ENCODE results near the gene CDH8.

Gene CDH8

GRCh38 chr16:62067182-62067581 is 30.9 kb upstream of the CDH8 start:
- DNase-seq, result no peak
- Histone ChIP-seq H3K9ac (ENCODE audit: low read length) (no peak overlapping the region), H3K9me3 (replicated peaks; ENCODE audit: insufficient read depth, low read length) (no peaks in the 10 kb centered on the region), H3K27me3 (replicated peaks; ENCODE audit: insufficient read depth, low read length) (no peaks in the 10 kb centered on the region), H3K9me2 (replicated peaks; ENCODE audit: insufficient read depth, low read length) (no peaks in the 10 kb centered on the region), H3K4me3 (ENCODE audit: low read length) (no peak overlapping the region), H3F3A (ENCODE audit: insufficient read depth, low read length) (no peaks in the 10 kb centered on the region), H3K4me2 (ENCODE audit: low read depth, low read length) (no peak overlapping the region), H3K79me2 (ENCODE audit: low read length) (no peaks in the 10 kb centered on the region), H3K4me1 (ENCODE audit: low read length) (no peaks in the 10 kb centered on the region), H2AFZ (ENCODE audit: low read length) (no peak overlapping the region), H3K36me3 (replicated peaks; ENCODE audit: insufficient read depth, low read length) (no peaks in the 10 kb centered on the region), H4K20me1 (ENCODE audit: insufficient read depth, low read length) (no peaks in the 10 kb centered on the region), H3K27ac (ENCODE audit: low read length) (no peak overlapping the region)
- TF ChIP-seq CTCF (IDR thresholded peaks at IDR 0.05; ENCODE audit: low read length) (no peak), EZH2phosphoT487 (IDR thresholded peaks at IDR 0.05; ENCODE audit: low read length) (no peak), EZH2 (optimal IDR thresholded peaks at IDR 0.05; ENCODE audit: low read depth, low read length) (no peak)

DNA sequence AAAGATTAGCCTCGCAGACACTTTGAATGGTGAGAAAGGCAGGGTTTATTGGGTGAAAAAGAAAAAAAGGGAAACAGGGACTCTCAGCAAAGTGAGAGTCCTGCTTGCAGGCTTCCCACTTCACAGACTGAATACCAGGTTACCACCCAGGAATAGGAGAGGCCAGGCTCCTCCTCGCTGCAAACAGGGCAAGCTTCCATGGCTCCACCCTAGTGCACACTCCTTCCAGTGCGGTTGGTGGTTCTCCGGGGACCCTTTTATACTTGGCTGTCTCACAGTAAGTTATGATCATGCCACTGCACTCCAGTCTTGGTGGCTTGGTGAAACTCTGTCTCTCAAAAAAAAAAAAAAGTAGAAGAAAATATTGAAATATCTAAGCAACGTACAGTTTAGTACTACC is 30.5 kb upstream of the CDH8 start:
- no peaks in the 10 kb centered on the region for H3K9me2 ChIP-seq (replicated peaks; ENCODE audit: insufficient read depth, low read length)
- no peak overlapping the region for H2AFZ ChIP-seq (ENCODE audit: low read length)
- no peaks in the 10 kb centered on the region for H3K4me1 ChIP-seq (ENCODE audit: low read length)
- H3F3A ChIP-seq (ENCODE audit: insufficient read depth, low read length), result no peaks in the 10 kb centered on the region
- no peaks in the 10 kb centered on the region for H3K36me3 ChIP-seq (replicated peaks; ENCODE audit: insufficient read depth, low read length)
- H3K9me3 ChIP-seq (replicated peaks; ENCODE audit: insufficient read depth, low read length), result no peaks in the 10 kb centered on the region
- H3K9ac ChIP-seq (ENCODE audit: low read length), result no peak overlapping the region
- TF ChIP-seq EZH2phosphoT487 (IDR thresholded peaks at IDR 0.05; ENCODE audit: low read length), result no peak
- no peak for TF ChIP-seq CTCF (IDR thresholded peaks at IDR 0.05; ENCODE audit: low read length)
- TF ChIP-seq EZH2 (optimal IDR thresholded peaks at IDR 0.05; ENCODE audit: low read depth, low read length), result no peak
- no peak overlapping the region for H3K4me3 ChIP-seq (ENCODE audit: low read length)
- DNase-seq, result no peak
- H3K79me2 ChIP-seq (ENCODE audit: low read length), result no peaks in the 10 kb centered on the region
- H3K4me2 ChIP-seq (ENCODE audit: low read depth, low read length), result no peak overlapping the region
- no peaks in the 10 kb centered on the region for H4K20me1 ChIP-seq (ENCODE audit: insufficient read depth, low read length)
- H3K27me3 ChIP-seq (replicated peaks; ENCODE audit: insufficient read depth, low read length), result no peaks in the 10 kb centered on the region
- no peak overlapping the region for H3K27ac ChIP-seq (ENCODE audit: low read length)

DNA sequence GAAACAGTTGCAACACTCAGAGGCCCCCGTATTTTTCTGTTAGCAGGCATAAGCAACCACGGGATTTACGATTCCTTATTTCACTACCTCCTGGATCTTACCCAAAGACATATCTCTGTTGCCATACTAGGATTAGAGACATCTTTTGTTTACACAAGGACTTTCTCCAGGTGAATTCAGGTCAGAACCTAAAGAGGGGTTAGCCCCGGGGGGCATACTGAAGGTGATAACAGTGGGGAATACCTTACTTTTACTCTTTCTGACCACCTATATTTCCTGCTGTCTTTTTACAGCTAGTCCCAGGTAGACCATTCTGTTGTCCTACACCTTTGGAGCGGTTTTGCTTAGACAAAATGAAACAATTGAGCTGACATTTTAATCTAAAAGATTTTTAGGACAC is 27.9 kb upstream of the CDH8 start:
- H3K9ac ChIP-seq (ENCODE audit: low read length), result no peak overlapping the region
- H3K4me1 ChIP-seq (ENCODE audit: low read length), result no peaks in the 10 kb centered on the region
- H3K27ac ChIP-seq (ENCODE audit: low read length), result no peak overlapping the region
- no peaks in the 10 kb centered on the region for H4K20me1 ChIP-seq (ENCODE audit: insufficient read depth, low read length)
- no peak overlapping the region for H2AFZ ChIP-seq (ENCODE audit: low read length)
- H3K27me3 ChIP-seq (replicated peaks; ENCODE audit: insufficient read depth, low read length), result no peaks in the 10 kb centered on the region
- no peak overlapping the region for H3K4me2 ChIP-seq (ENCODE audit: low read depth, low read length)
- TF ChIP-seq EZH2phosphoT487 (IDR thresholded peaks at IDR 0.05; ENCODE audit: low read length) (no peak), EZH2 (optimal IDR thresholded peaks at IDR 0.05; ENCODE audit: low read depth, low read length) (no peak), CTCF (IDR thresholded peaks at IDR 0.05; ENCODE audit: low read length) (no peak)
- H3K79me2 ChIP-seq (ENCODE audit: low read length), result no peaks in the 10 kb centered on the region
- no peak overlapping the region for H3K4me3 ChIP-seq (ENCODE audit: low read length)
- no peak for DNase-seq
- H3K9me3 ChIP-seq (replicated peaks; ENCODE audit: insufficient read depth, low read length), result no peaks in the 10 kb centered on the region
- no peaks in the 10 kb centered on the region for H3F3A ChIP-seq (ENCODE audit: insufficient read depth, low read length)
- no peaks in the 10 kb centered on the region for H3K9me2 ChIP-seq (replicated peaks; ENCODE audit: insufficient read depth, low read length)
- H3K36me3 ChIP-seq (replicated peaks; ENCODE audit: insufficient read depth, low read length), result no peaks in the 10 kb centered on the region
